Body of pancreas (tissue), 4 donors: ENCODE measurements around the gene FBLN1. TPM values are rescaled to one million over a fixed set of nuclear protein-coding genes. Genes with fewer than 3 reads are reported as not detected.
"Not testable (repeated sequence)": the region's sequence is repeated elsewhere in the genome, so short reads cannot be mapped to it uniquely, and the experiment has no call there.

ENCODE experiments used
- ATAC-seq: fragments of 150-250 bp; one replicate; pipeline ENCODE4 v1.9.1; 2016
- DNase-seq, 4 donors: peaks; one replicate each; pipeline ENCODE4 v3.0.0-alpha.2; 2019
- H3K27ac ChIP-seq, 4 donors: fragments of 200-600 bp; sonication (generic); 1 replicate in 3 of 4; 2 replicates in 1 of 4; pipeline versions ENCODE4 v1.5.1 to v1.6.1; 2016 to 2019; ENCODE audit warnings: mild to moderate bottlenecking in 1 of 4, mixed read lengths in 1 of 4, moderate library complexity in 1 of 4
- H3K27me3 ChIP-seq, 2 donors: fragments of 200-600 bp; sonication (generic); one replicate each; pipeline ENCODE4 v1.6.0; 2016; ENCODE audit warnings: mild to moderate bottlenecking in 1 of 2
- H3K36me3 ChIP-seq, 2 donors: fragments of 200-600 bp; sonication (generic); replicated peaks in 1 of 2; 2 replicates each; pipeline ENCODE4 v1.5.1; 2016; ENCODE audit warnings: low read depth in 2 of 2; ENCODE audit not compliant: insufficient read depth in 1 of 2
- H3K4me1 ChIP-seq: fragments of 200-600 bp; sonication (generic); one replicate; pipeline ENCODE4 v1.6.0; 2016
- H3K4me3 ChIP-seq, 2 donors: fragments of 200-600 bp; sonication (generic); 1 replicate in 1 of 2; 2 replicates in 1 of 2; pipeline ENCODE4 v1.5.1; 2016 to 2019
- H3K9me3 ChIP-seq, 3 donors: fragments of 200-600 bp; sonication (generic); 1 replicate in 2 of 3; 2 replicates in 1 of 3; pipeline ENCODE4 v1.5.1; 2016
- POLR2A ChIP-seq, 3 donors: fragments of 450-650 bp; IDR thresholded peaks; one replicate each; pipeline ENCODE4 v1.6.1; 2016; ENCODE audit warnings: antibody characterized with exemption in 3 of 3, mild to moderate bottlenecking in 2 of 3
- WGBS, 2 donors: methylation state at CpG; one replicate each; pipeline ENCODE4 v1.1.5; 2017; 5-methylcytosine and 5-hydroxymethylcytosine counted together
- intact Hi-C: fragments of 100-400 bp; cut with DNase I; formaldehyde crosslinking; loops from one replicate; pipeline ENCODE4 v1.15.1; 2023
- total RNA-seq, 2 donors: library from RNA; depleted of rRNA; stranded (reverse); fragments of >200 nt; gene quantifications; one replicate each; pipeline ENCODE4 v1.1.0, GENCODE V29; 2016
- TF ChIP-seq, protein P1 (sequence below), 7 experiments: fragments of 450-650 bp in 4 of 7; fragments of 200-600 bp in 3 of 7; sonication (generic) in 3 of 7; IDR thresholded peaks; one replicate each; pipeline ENCODE4 v1.5.1; 2016 to 2019; ENCODE audit warnings: antibody characterized with exemption in 7 of 7

Gene FBLN1
- total RNA-seq, 2 donors from 2014 or later: 97.0 to 119 TPM

DNA sequence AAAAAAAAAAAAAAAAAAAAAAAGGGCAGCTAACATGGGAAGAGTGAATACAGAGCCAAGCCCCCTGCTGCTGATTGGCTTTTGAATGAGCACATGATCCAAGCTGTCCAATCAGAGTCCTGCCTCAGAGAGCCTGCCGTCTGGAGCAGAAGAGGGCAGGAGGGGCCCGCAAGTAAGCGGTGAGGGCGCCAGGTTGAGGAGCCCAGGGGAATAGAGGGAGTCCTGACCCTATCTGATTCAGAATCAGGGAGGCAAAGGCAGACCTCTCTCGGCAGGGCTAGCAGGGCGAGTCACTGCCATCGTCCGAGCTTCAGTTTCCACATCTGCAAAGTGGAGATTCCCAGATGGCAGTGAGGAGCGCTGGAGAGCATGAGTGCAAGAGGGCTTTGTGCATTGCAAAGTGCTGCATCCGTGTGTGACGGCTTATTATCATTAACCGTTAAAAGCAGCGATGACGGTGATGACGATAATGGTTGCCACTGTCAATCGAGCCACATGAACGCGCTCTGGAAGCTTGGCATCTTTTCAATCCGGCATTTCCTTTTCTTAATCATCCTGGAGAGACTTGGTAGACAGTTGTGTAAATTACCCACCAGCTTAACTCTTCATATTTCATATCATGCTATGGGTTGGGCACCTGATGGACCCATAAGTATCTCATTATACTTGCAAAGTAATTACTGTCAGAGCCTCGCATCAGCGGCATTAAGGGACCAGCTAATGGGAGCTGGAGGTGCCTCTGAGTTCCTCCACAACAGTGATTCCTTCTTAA is 100.3 kb downstream of the FBLN1 start:
- no peaks in the 10 kb centered on the region for H3K36me3 ChIP-seq
- H3K4me1 ChIP-seq: peaks cover 61% of the 10 kb centered on the region
- H3K4me3 ChIP-seq: no peak overlapping the region
- WGBS, 2 donors: 75 to 79% methylated on average over 20 to 21 of the region's 21 CpGs
- no peaks in the 10 kb centered on the region for H3K27me3 ChIP-seq
- no peak for TF ChIP-seq POLR2A (IDR thresholded peaks at IDR 0.05)
- TF ChIP-seq, protein P1, sequence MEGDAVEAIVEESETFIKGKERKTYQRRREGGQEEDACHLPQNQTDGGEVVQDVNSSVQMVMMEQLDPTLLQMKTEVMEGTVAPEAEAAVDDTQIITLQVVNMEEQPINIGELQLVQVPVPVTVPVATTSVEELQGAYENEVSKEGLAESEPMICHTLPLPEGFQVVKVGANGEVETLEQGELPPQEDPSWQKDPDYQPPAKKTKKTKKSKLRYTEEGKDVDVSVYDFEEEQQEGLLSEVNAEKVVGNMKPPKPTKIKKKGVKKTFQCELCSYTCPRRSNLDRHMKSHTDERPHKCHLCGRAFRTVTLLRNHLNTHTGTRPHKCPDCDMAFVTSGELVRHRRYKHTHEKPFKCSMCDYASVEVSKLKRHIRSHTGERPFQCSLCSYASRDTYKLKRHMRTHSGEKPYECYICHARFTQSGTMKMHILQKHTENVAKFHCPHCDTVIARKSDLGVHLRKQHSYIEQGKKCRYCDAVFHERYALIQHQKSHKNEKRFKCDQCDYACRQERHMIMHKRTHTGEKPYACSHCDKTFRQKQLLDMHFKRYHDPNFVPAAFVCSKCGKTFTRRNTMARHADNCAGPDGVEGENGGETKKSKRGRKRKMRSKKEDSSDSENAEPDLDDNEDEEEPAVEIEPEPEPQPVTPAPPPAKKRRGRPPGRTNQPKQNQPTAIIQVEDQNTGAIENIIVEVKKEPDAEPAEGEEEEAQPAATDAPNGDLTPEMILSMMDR (IDR thresholded peaks at IDR 0.05): no peak
- H3K27ac ChIP-seq: peak overlapping the region in 1 of 4 donors; percentile 77
- H3K9me3 ChIP-seq: no peaks in the 10 kb centered on the region
- DNase-seq (peak in 1 of 4 donors; percentile 18), ATAC-seq (no peak)
- intact Hi-C loops: no loop called here

DNA sequence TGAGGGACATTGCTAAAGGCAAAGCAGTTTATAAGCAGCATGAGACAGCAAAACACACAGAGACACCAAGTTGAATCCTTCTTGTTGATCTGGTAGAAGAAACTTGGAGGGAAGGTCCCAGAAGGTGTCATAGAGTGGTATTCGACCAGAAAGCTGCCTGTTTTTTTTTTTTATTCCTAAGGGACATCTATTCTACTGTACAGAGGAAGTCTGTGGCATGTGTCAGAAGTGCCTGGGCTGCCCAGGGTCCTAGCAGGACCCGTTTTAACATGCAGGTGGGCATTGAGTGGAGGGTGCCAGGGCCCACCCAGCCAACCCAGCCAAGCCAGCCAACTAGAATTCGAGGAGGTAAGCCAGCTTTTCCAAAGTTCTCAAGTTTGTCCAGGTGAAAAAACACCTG is 100.9 kb downstream of the FBLN1 start:
- TF ChIP-seq POLR2A (IDR thresholded peaks at IDR 0.05): no peak
- DNase-seq (no peak), ATAC-seq (no peak)
- peaks cover 55% of the 10 kb centered on the region for H3K4me1 ChIP-seq
- no peaks in the 10 kb centered on the region for H3K27me3 ChIP-seq
- no peak overlapping the region for H3K4me3 ChIP-seq
- no peaks in the 10 kb centered on the region for H3K9me3 ChIP-seq
- peak overlapping the region in 2 of 4 donors; percentile 77 to 83 for H3K27ac ChIP-seq
- intact Hi-C loops: no loop called here
- H3K36me3 ChIP-seq: no peaks in the 10 kb centered on the region
- 14 to 17% methylated on average over 3 of the region's 3 CpGs for WGBS, 2 donors

DNA sequence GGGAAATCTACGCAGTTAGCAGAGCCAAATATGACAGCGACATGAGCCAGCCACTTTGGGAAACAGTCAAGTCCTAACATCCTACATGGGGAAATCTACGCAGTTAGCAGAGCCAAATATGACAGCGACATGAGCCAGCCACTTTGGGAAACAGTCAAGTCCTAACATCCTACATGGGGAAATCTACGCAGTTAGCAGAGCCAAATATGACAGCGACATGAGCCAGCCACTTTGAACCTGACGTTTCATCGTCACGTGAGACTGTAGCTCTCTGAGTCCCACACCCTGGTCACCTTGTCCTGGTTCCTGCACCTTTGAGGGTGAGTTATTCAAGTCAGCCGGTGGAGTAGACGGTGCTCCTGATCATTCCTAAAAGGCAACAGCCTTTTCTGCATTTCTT is 105.4 kb downstream of the FBLN1 start:
- H3K27me3 ChIP-seq, H3K4me3 ChIP-seq, DNase-seq, H3K27ac ChIP-seq, ATAC-seq, intact Hi-C loops, H3K36me3 ChIP-seq, H3K9me3 ChIP-seq: not testable (repeated sequence)
- 73 to 77% methylated on average over 11 of the region's 11 CpGs for WGBS, 2 donors
- peaks cover 18% of the 10 kb centered on the region for H3K4me1 ChIP-seq

DNA sequence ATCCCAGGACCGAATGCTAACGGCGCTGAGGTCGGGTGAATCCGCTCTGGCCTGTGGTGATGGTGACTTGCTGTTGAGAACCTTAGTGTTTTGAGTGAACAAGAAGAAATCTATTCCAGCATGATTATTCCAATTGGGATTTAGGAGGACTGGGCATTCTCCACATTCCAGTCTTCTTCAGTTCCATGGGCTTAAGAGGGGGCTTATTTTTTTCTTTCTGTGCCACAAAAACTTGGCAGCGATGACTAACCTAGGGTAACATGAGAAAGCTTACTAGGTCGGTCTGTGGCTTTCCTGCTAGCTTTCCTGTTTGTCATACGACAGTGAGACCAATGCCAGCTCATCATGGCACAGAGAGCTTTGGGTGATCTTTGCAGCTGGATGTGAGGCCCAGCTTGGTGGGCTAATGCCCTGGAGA is 106.1 kb downstream of the FBLN1 start:
- no peak for ATAC-seq
- Histone ChIP-seq H3K4me3 (no peak overlapping the region), H3K27me3 (no peaks in the 10 kb centered on the region), H3K36me3 (no peaks in the 10 kb centered on the region), H3K27ac (no peak overlapping the region), H3K9me3 (no peaks in the 10 kb centered on the region), H3K4me1 (peaks cover 11% of the 10 kb centered on the region)
- TF ChIP-seq POLR2A (IDR thresholded peaks at IDR 0.05): no peak
- 69 to 74% methylated on average over 8 of the region's 8 CpGs for WGBS, 2 donors
- intact Hi-C loops: no loop called here
- DNase-seq: no peak

DNA sequence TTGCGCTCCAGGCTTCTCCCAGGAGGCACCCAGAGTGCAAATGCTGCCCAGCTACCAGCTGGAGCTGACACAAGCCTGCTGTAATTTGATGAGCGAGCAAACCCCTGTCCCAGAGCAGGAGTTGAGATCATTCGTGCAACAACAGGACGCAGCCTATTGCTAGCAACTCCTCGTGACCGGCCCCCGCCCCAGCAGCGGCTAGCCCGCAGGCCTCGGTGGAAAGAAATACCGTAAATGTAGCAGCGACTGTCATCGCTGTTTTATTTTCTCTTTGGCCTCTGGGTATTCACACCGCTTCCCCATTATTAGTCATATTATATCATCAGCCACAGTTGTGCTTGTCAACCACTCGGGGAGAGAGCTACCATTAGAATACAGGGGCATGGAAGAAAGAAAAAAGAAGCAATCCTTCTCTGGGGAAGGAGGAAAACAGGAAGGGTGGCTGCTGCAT is 109.8 kb downstream of the FBLN1 start:
- Histone ChIP-seq H3K4me1 (no peaks in the 10 kb centered on the region), H3K27me3 (no peaks in the 10 kb centered on the region), H3K27ac (peak overlapping the region in 1 of 4 donors; percentile 26), H3K4me3 (no peak overlapping the region), H3K9me3 (no peaks in the 10 kb centered on the region), H3K36me3 (no peaks in the 10 kb centered on the region)
- WGBS, 2 donors: 57 to 72% methylated on average over 15 of the region's 15 CpGs
- ATAC-seq: peak; percentile 24
- DNase-seq: peak in 1 of 4 donors; percentile 51
- intact Hi-C loops: loop anchor here (10.0 kb wide), 1 partner anchor 1982 kb away; no protein-coding TSS in a partner anchor
- TF ChIP-seq, protein P1 (IDR thresholded peaks at IDR 0.05): no peak
- no peak for TF ChIP-seq POLR2A (IDR thresholded peaks at IDR 0.05)

DNA sequence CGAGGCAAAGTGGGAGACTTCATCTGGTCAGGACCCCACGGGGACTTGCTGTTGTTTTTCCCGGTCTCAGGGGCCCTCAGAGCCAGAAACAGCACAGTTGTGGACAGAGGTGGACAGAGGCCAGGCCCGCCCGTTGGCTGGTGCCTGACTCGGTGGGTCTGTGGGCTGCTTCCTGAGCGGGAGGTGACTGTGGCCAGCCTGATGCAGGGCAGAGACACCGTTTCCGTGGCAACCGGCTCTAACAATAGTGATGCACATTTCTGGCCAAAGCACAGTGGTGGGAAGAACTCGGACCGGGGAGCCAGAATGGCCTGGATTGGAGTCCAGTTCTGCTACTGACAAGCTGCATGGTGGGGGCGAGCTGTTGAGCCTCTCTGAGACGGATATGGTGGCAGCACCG is 110.3 kb downstream of the FBLN1 start:
- WGBS, 2 donors: 52 to 71% methylated on average over 13 to 15 of the region's 15 CpGs
- Histone ChIP-seq H3K9me3 (no peaks in the 10 kb centered on the region), H3K4me3 (no peak overlapping the region), H3K4me1 (no peaks in the 10 kb centered on the region), H3K27ac (peak overlapping the region in 1 of 4 donors; percentile 26), H3K27me3 (no peaks in the 10 kb centered on the region), H3K36me3 (no peaks in the 10 kb centered on the region)
- DNase-seq (no peak), ATAC-seq (no peak)
- no peak for TF ChIP-seq POLR2A (IDR thresholded peaks at IDR 0.05)
- TF ChIP-seq, protein P1 (IDR thresholded peaks at IDR 0.05): no peak
- intact Hi-C loops: loop anchor here (10.0 kb wide), 1 partner anchor 1982 kb away; no protein-coding TSS in a partner anchor
